ENCODE data around the gene UGT1A8.

Gene UGT1A8

DNA sequence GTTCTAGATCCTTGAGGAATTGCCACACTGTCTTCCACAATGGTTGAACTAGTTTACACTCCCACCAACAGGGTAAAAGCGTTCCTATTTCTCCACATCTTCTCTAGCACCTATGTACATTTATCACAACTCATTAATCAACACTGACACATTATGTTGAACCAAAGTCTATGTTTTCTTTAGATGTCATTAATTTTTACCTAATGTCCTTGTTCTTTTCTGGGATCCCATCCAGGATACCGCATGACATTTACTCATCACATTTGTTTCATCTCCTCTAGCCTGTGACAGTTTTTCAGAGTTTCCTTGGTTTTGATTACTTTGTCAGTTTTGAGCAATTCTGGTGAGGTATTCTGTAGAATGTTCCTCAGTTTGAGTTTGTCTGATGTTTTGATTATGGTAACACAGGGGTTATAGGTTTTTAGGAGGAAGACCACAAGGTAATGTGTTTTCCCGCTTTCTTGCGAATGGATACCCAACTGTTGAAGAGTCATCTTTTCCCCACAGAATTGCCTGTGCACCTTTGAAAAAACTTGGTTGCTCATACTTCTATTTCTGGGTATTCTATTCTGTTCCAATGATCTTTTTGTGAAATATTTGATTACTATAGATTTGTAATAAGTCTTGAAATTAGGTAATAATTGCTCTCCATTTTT lies 51.3 kb downstream of the UGT1A8 start:
- DNase-seq (ENCODE audit: low spot score), result no peak
- TF ChIP-seq, protein P1, sequence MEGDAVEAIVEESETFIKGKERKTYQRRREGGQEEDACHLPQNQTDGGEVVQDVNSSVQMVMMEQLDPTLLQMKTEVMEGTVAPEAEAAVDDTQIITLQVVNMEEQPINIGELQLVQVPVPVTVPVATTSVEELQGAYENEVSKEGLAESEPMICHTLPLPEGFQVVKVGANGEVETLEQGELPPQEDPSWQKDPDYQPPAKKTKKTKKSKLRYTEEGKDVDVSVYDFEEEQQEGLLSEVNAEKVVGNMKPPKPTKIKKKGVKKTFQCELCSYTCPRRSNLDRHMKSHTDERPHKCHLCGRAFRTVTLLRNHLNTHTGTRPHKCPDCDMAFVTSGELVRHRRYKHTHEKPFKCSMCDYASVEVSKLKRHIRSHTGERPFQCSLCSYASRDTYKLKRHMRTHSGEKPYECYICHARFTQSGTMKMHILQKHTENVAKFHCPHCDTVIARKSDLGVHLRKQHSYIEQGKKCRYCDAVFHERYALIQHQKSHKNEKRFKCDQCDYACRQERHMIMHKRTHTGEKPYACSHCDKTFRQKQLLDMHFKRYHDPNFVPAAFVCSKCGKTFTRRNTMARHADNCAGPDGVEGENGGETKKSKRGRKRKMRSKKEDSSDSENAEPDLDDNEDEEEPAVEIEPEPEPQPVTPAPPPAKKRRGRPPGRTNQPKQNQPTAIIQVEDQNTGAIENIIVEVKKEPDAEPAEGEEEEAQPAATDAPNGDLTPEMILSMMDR (IDR thresholded peaks at IDR 0.05; ENCODE audit: extremely low read depth, missing control alignments), result no peak

DNA sequence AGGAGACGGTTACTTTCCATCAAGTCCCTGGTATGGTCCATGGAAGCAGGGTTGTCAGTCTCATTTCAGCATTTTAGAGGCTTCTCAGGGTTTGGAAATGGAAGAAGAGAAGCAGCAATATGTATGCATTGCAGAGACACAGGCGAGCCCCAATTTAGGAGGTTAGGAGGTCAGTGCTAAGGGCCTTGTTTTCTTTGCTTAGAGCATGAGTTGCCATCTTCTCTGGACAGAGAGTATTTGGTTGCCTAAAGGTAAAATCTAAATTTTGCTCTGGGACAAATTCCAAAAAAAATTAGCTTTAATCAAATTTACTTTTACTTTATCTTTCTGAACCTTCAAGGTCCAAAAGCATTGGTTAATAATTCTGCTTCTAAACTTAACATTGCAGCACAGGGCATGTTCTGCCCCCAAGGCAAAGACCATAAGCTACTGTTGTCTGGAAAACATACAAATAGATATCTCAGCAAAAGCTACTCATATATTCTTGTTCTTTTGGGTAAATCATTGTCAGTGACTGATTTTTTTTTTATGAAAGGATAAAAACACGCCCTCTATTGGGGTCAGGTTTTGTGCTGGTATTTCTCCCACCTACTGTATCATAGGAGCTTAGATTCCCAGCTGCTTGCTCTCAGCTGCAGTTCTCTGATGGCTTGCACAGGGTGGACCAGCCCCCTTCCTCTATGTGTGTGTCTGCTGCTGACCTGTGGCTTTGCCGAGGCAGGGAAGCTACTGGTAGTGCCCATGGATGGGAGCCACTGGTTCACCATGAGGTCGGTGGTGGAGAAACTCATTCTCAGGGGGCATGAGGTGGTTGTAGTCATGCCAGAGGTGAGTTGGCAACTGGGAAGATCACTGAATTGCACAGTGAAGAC lies 54.1 kb downstream of the UGT1A8 start, which contains the start of gene UGT1A9:
Gene UGT1A9 (plus strand): TSS at position 609 of the 872 bp plus-strand sequence. CDS start 37 bp downstream, at position 646.
- TF ChIP-seq, protein P1 (IDR thresholded peaks at IDR 0.05; ENCODE audit: extremely low read depth, missing control alignments), result no peak
- no peak for DNase-seq (ENCODE audit: low spot score)

DNA sequence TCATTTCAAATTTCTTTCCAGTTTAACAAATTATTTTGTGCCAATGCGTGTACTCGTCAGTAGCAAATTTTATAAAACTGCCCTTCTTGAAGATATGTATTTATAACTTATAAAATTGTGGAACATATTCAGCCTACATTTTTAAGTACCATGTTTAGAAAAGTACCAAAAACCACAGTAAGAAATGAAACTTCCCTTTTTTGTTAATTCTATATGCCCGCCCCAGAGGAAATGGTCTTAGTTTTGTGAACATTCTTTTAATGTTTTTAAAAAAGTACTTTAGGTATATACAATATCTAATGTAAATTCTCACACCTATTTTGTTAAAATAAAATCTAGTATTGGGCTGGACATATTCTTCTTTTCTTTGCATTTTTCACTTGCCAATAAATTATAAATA lies 55.5 kb downstream of the UGT1A8 start:
- no peak for DNase-seq (ENCODE audit: low spot score)
- TF ChIP-seq, protein P1 (IDR thresholded peaks at IDR 0.05; ENCODE audit: extremely low read depth, missing control alignments), result no peak

DNA sequence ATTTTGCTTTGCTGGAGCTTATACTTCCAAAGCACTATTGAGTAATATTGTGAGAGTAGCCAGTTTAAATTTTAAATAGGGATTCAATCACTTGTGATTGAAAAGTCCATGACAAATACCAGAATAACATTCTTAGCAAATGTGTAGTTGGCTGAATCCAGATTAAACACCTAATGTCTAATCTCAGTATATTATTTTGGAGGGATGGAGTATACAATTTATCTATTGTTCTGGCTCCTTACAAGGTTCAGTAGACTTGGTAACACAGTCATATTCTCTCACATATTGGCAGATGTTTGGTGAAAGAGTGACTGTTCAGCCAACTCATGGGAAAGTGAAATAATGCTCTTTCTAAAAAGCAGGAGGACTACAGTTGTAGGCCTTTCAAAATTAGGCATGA lies 56.5 kb downstream of the UGT1A8 start:
- DNase-seq (ENCODE audit: low spot score), result no peak
- TF ChIP-seq, protein P1 (IDR thresholded peaks at IDR 0.05; ENCODE audit: extremely low read depth, missing control alignments), result no peak

DNA sequence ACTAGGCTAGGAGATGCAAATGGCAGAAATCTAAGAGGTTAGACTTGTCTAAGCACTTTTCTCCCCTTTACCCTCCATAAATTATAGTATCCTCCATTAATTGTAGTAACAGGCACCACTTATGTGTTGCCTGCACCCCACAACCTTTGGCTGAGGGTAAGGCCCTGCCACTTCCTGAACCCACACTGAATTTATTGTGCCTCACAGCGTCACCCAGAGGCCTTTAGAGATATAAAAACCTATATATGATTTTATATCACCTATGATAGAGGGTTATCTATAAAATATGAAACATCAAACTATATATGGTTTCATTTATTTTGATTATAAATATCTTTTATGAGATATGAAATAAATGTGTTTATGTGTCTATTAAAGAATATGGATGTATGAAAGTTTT lies 56.9 kb downstream of the UGT1A8 start:
- no peak for DNase-seq (ENCODE audit: low spot score)

DNA sequence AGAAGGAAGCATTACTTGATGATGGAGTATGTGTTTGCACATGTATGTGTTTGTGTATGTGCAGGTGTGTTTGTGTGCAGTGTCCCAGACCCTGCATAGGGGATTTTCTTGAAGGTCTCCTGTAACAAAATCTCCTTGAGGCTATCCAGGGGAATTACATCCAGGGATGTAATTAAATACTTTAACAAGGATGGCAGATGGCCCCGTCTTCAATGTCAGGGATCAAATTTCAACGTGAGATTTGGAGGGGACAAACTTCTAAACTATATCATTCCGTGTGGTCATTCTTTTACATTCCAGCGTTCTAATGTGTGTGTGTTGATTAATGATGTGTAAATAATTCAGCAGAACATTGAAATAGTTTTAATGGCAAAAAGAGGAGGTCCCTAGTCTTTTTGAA lies 57.6 kb downstream of the UGT1A8 start:
- TF ChIP-seq, protein P1 (IDR thresholded peaks at IDR 0.05; ENCODE audit: extremely low read depth, missing control alignments), result no peak
- no peak for DNase-seq (ENCODE audit: low spot score)

More for the DNA sequence above, 56.9 kb downstream of the UGT1A8 start:
- TF ChIP-seq, protein P1 (IDR thresholded peaks at IDR 0.05; ENCODE audit: extremely low read depth, missing control alignments), result no peak

DNA sequence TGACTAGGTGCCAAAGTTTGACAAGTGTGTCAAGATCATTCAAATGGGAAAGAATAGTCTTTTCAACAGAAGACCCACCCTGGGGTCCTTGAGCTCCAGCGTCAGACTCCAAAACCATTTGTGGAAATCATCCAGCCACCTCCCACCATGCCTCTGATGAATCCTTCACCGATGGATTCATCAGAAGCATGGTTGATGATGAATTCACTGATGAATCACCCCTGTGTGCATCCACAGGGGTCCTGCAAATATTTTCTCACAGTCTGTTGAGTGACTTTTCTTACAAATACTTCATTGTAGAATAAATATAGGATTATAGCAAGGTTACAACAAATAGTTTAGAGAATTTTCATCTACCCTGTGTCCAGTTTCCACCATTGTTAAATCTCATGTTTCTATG lies 58.6 kb downstream of the UGT1A8 start:
- DNase-seq (ENCODE audit: low spot score), result no peak
- TF ChIP-seq, protein P1 (IDR thresholded peaks at IDR 0.05; ENCODE audit: extremely low read depth, missing control alignments), result no peak
